Neural progenitor cell (in vitro differentiated cells): ENCODE results near the gene CLN5.

Source experiments
- CTCF ChIP-seq: fragments of 200-600 bp; sonication (generic); IDR thresholded peaks from 2 replicates; pipeline ENCODE4 v1.5.1; 2017; ENCODE audit warnings: antibody characterized with exemption, mild to moderate bottlenecking
- EZH2phosphoT487 ChIP-seq: fragments of 200-600 bp; sonication (generic); IDR thresholded peaks from 2 replicates; pipeline ENCODE4 v1.6.1; 2017; ENCODE audit warnings: antibody characterized with exemption

- TF ChIP-seq CTCF (no peak), EZH2phosphoT487 (no peak)
These were observed 49.0 kb downstream of the CLN5 start for GRCh38 chr13:77040835-77041234.
